ENCODE measurements around the gene PCSK1N. TPM values are rescaled to one million over a fixed set of nuclear protein-coding genes. Genes with fewer than 3 reads are reported as not detected.

Gene PCSK1N
- total and polyA plus RNA-seq, 2 donors (not counting 3 experiments of a cell fraction or from before 2014, with no cell fraction given), result 0.44 TPM; not detected in 1

DNA sequence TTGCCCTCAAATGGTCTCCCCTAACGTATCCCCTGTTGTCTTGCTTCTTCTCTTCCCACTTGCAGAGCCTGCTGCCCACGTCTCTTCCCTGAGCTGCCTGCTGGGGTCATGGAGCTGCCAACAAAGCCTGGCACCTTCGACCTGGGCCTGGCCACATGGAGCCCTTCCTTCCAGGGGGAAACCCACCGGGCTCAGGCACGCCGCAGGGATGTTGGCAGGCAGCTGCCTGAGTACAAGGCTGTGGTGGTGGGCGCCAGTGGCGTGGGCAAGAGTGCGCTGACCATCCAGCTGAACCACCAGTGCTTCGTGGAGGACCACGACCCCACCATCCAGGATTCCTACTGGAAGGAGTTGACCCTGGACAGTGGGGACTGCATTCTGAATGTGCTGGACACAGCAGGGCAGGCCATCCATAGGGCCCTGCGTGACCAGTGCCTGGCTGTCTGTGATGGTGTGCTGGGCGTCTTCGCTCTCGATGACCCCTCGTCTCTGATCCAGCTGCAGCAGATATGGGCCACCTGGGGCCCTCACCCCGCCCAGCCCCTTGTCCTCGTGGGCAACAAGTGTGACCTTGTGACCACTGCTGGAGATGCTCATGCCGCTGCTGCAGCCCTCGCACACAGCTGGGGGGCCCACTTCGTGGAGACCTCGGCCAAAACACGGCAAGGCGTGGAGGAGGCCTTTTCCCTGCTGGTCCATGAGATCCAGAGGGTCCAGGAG, 6.2 kb downstream of the PCSK1N start:
- H3K9ac ChIP-seq (replicated peaks; ENCODE audit: extremely low read depth, insufficient read depth, low read length), result no peak overlapping the region
- no peaks in the 10 kb centered on the region for H3K36me3 ChIP-seq (ENCODE audit: control insufficient read depth in 2 of 2, extremely low read depth in 1 of 2, insufficient read depth in 2 of 2, low read length in 2 of 2)
- POLR2A ChIA-PET, result no interaction called here
- TF ChIP-seq, protein P1, sequence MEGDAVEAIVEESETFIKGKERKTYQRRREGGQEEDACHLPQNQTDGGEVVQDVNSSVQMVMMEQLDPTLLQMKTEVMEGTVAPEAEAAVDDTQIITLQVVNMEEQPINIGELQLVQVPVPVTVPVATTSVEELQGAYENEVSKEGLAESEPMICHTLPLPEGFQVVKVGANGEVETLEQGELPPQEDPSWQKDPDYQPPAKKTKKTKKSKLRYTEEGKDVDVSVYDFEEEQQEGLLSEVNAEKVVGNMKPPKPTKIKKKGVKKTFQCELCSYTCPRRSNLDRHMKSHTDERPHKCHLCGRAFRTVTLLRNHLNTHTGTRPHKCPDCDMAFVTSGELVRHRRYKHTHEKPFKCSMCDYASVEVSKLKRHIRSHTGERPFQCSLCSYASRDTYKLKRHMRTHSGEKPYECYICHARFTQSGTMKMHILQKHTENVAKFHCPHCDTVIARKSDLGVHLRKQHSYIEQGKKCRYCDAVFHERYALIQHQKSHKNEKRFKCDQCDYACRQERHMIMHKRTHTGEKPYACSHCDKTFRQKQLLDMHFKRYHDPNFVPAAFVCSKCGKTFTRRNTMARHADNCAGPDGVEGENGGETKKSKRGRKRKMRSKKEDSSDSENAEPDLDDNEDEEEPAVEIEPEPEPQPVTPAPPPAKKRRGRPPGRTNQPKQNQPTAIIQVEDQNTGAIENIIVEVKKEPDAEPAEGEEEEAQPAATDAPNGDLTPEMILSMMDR (IDR thresholded peaks at IDR 0.05; ENCODE audit: extremely low read depth in 1 of 2, insufficient read depth in 1 of 2, low read depth in 1 of 2, low read length in 2 of 2), result no peak
- TF ChIP-seq MAX (IDR thresholded peaks at IDR 0.05; ENCODE audit: insufficient read depth, insufficient read length), result no peak
- no peak for TF ChIP-seq FOS (IDR thresholded peaks at IDR 0.05; ENCODE audit: borderline replicate concordance, insufficient read depth, low read length)
- TF ChIP-seq EZH2 (IDR thresholded peaks at IDR 0.05; ENCODE audit: borderline replicate concordance, low read depth, low read length, severe bottlenecking), result no peak
- TF ChIP-seq GATA2 (IDR thresholded peaks at IDR 0.05; ENCODE audit: insufficient read depth, insufficient read length, low read depth, low read length), result no peak
- no peak for TF ChIP-seq JUN (IDR thresholded peaks at IDR 0.05; ENCODE audit: borderline replicate concordance, insufficient read depth, insufficient read length, low read depth)
- TF ChIP-seq POLR2A (IDR thresholded peaks at IDR 0.05; ENCODE audit: low read depth, low read length), result no peak
- dilution Hi-C loops (cut with MboI; ENCODE audit: extremely low pct_ligation_motif_present, low sequenced_read_pairs), result no loop called here
- no peaks in the 10 kb centered on the region for H3K4me1 ChIP-seq (ENCODE audit: control insufficient read depth, extremely low read depth, insufficient read depth, low read length)
- no peaks in the 10 kb centered on the region for H3K9me3 ChIP-seq (replicated peaks; ENCODE audit: control insufficient read depth, insufficient read depth, low read length)
- no TSS peak for BruUV-seq (replicated peaks)
- no peak overlapping the region for H3K4me2 ChIP-seq (ENCODE audit: insufficient read depth, low read length)
- no peak for DNase-seq (ENCODE audit: low read depth, low spot score)
- no peaks in the 10 kb centered on the region for H3K79me2 ChIP-seq (ENCODE audit: control insufficient read depth, insufficient read depth, low read length)
- no peak for FAIRE-seq
- CTCF ChIA-PET, result no interaction called here
- no peaks in the 10 kb centered on the region for H4K20me1 ChIP-seq (replicated peaks; ENCODE audit: control insufficient read depth, extremely low read depth, insufficient read depth, low read length)
- no peak overlapping the region for H3K4me3 ChIP-seq (replicated peaks in 1 of 3; ENCODE audit: insufficient read depth in 1 of 3, low read depth in 1 of 3, low read length in 3 of 3)
- no peak overlapping the region for H3K27ac ChIP-seq (ENCODE audit: insufficient read depth, low read depth, low read length)
- no peaks in the 10 kb centered on the region for H3K9me1 ChIP-seq (replicated peaks; ENCODE audit: control insufficient read depth, extremely low read depth, insufficient read depth, low read length)
- H2AFZ ChIP-seq (ENCODE audit: low read depth, low read length), result no peak overlapping the region
- H3K27me3 ChIP-seq (ENCODE audit: control insufficient read depth in 2 of 2, insufficient read depth in 2 of 2, low read length in 2 of 2), result peaks cover 29 to 48% of the 10 kb centered on the region in 2 experiments
- intact Hi-C loops (cut with micrococcal nuclease), result no loop called here

Measured in endothelial cell of umbilical vein (primary cell).